HFF-Myc (cell line): ENCODE measurements around the gene GAK.

ENCODE experiments used
- DNase-seq: peaks from one replicate; pipeline ENCODE4 v3.0.0-alpha.2; 2011; ENCODE audit warnings: low read depth; ENCODE audit errors: extremely low read depth
- H3K4me3 ChIP-seq: replicated peaks from 2 replicates; pipeline ENCODE4 v1.5.1; 2011; ENCODE audit warnings: low read depth, mild to moderate bottlenecking, control low read depth, low read length
- TF ChIP-seq, protein P1 (sequence below): IDR thresholded peaks from 2 replicates; pipeline ENCODE4 v1.5.1; 2012; ENCODE audit warnings: mild to moderate bottlenecking, low read depth, low read length, control low read depth; ENCODE audit errors: missing control alignments

Gene GAK

DNA sequence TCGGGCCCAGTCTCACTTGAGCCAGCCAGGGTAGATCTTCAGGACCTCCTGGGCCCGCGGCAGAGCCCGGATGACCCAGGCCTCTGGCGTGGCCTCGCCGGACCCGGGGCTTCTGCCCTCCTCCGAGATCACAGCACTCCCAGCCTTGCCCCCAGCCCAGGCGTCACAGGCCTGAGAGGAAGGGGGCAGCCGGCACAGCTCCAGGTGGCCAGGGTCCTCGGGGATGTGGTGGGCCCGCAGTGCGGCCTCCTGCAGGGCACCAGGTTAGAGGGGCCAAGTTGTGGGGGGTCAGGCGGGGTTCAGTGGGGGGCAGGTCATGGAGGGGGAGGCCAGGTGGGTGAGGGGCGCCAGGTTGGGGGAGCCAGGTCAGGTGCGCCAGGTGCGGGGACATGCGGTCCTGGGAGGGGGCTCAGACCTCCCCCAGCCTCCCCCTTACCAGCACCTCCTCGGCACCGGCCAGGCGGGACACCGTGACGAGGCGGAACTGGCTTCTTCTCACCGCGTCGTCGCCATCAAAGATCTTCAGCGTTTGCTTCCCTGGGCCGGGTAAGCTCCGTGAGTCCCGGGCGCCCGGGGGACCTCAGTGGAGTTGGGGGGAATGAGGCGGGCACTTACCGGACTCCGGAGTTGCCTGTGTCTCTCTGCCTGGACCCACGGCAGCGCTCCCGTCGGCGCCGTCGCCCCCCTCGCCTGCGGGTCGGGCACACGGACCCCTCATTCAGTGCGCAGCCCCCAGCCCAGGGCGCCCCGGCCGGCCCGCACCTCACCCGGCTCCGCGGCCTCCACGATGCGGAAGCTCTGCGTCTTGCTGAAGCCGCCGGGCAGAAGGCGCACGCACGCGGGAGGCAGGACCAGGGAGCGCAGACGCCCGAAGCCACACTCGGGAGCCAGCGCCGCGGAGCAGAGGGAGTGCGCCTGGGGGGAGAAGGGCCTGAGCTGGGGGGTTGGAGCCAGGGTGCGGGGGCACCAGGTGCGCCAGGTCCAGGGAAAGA lies 35.3 kb upstream of the GAK start:
- H3K4me3 ChIP-seq = no peak overlapping the region
- no peak for DNase-seq
- TF ChIP-seq, protein P1, sequence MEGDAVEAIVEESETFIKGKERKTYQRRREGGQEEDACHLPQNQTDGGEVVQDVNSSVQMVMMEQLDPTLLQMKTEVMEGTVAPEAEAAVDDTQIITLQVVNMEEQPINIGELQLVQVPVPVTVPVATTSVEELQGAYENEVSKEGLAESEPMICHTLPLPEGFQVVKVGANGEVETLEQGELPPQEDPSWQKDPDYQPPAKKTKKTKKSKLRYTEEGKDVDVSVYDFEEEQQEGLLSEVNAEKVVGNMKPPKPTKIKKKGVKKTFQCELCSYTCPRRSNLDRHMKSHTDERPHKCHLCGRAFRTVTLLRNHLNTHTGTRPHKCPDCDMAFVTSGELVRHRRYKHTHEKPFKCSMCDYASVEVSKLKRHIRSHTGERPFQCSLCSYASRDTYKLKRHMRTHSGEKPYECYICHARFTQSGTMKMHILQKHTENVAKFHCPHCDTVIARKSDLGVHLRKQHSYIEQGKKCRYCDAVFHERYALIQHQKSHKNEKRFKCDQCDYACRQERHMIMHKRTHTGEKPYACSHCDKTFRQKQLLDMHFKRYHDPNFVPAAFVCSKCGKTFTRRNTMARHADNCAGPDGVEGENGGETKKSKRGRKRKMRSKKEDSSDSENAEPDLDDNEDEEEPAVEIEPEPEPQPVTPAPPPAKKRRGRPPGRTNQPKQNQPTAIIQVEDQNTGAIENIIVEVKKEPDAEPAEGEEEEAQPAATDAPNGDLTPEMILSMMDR = no peak

DNA sequence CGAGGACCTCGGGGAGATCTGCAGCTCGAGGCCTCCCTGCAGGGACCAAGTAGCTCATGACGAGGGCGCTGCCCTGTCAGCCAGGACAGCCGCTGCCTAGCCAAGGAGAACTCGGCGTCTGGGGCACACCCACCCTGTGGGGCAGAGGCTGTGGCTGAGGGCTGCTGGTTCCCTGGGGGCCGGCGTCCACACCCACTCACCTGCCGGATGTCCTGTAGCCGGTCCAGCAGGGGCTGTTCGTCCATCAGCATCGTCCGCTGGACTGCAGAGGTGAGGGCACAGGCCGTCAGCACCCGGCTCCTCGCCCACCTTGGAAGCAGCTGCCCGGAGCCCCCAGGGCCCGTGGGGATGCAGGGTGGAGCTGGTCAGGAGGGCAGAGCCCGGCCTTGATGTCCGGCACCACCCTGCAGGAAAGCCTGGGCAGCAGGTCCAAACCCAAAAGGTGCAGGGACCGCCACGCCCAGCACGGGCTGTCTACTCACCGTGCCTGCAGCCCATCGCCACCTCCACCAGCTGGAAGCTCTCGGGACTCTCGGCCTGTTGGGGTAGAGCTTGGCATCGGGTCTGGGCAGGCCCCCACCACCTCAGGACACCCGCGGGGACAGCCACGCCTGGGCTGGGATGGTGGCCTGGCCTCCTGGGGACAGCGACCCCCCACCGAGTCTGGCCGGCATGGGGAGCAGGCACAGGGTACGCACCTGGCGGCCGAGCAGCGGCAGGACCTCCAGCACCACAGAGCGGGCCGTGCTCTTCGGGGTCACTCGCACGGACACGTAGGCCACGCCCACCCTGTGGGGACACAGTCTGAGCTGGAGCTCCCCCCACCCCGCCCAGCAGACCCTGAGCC lies 34.4 kb upstream of the GAK start:
- TF ChIP-seq, protein P1 = no peak
- H3K4me3 ChIP-seq = no peak overlapping the region
- no peak for DNase-seq

DNA sequence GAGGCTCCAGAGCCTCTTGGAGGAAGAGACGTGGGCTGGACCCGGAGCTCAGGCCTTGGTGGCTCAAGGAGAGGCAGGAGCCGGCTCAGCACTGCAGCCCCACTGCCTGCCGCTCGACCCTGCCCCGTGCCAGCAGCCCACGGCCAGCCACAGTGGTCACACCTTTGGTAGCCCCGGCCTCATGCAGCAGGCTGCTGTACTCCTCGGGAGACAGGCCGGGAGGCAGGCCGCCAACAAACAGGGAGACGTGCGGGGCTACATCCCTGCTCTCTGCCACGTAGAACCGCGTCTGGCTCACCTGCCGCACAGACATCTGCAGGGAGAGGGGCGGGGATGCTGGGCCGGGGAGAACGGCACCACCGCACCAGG lies 33.6 kb upstream of the GAK start:
- H3K4me3 ChIP-seq = no peak overlapping the region
- no peak for DNase-seq
- TF ChIP-seq, protein P1 = no peak

DNA sequence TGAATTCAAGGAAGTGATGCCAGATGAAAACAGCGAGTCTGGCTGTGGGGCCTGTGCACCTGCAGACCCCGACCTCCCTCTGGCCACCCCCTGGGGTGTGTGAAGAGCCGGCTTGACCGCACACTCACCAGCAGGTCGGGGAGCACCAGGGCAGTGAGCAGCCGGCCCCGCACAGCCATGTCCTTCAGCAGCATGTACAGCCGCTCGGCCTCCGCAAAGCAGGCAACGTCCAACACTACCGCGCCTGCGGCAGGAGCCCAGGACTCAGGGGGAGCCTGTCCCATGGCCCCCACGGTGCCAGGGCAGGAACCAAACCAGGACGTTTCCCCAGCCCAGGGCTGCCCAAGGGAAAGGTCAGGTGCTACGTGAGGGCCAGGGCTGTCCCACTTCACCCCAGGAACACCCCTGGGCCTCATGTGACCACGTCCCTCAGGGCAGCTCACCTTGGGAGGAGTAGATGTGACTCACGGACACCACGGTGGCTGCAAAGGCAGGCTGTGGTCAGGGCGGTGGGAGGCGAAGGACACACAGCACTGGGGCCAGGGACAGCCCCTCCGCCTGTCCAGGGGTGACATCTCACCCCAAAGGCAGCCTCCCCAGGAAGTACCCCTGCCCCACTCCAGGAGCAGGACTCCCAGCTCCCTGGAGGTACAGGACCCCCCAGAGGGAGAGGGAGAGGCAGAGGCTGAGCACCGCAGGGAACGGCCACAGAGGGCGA lies 33.1 kb upstream of the GAK start:
- no peak overlapping the region for H3K4me3 ChIP-seq
- TF ChIP-seq, protein P1 = no peak
- no peak for DNase-seq

DNA sequence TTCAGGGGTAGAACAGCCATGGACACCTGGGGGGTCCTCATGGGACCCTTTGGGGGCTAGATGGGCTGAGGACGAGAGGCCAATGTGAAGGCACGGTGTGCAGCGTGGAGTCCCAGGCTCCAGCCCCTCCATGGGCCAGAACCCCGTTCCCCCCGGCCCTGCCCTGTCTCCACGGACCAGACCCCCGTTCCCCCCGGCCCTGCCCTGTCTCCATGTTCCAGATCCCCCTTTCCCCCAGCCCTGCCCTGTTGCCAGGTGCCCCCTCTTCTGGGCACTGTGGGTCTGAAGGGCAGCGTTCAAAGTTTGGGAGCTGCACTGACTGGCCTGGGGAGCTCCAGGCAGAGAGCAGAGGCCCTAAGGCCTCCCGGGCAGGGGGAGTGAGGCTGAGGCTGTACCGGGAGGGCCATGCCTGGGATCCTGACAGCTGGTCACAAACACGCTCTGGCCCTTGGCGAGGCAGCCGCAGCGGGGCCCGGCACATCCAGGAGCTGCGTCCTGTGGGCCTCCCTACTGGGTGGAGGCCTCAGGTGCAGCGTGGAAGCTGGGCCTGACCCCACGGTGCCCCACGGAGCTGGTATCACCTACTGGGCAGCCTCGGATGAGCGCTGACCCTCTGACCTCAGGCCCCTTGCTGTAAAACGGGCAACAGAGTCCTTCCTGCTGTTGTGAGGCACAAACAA lies 32.4 kb upstream of the GAK start:
- TF ChIP-seq, protein P1 = no peak
- H3K4me3 ChIP-seq = no peak overlapping the region
- no peak for DNase-seq
